D341Med (cell line): ENCODE data around the gene CSNK2A1.
"Not testable (repeated sequence)": the region's sequence is repeated elsewhere in the genome, so short reads cannot be mapped to it uniquely, and the experiment has no call there.

Source experiments
- DNase-seq: peaks from one replicate; pipeline ENCODE4 v3.0.0; 2012; ENCODE audit warnings: low spot score

The CSNK2A1 gene

DNA sequence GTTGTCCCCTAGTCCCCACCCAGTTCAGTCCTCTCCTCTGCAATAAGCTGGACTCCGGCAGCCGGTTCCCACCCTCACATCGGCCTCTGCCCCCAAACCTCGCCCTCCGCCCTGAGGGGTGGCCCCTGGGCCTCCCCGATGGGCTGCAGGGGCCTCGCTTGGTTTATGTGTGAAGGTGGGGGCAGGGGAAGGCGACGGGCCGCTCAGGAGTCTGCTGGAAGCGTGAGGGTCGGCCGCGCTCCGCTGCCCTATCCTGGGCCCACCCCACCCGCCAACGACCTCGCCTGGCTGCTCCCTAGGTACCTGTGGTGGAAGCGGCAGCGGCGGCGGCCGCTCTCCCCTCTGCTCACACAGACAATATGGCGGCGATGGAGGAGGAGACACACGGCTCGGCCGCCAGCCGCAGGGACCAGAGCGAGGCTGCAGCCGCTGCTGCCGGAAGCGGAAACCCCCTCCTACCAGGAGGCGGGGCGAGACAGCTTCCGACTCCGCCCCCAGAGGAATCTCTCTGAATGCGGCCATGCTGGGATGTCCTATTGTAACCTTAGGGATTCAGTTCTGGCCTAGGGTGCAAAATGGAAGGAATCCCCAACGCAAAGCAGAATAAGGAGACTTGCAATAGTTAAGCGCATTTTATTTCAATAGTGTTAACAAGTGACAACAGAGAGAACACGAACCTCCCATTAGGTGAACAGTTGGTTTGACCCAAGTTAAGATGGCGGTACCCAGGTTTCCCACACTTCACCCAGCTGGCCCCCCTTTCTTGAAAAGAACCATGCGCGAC lies at the start of gene CSNK2A1:
TSS of gene CSNK2A1 (minus strand) at position 422 of the 784 bp plus-strand sequence. CDS start 35,239 bp downstream, outside the sequence.
- peak; percentile 97 for DNase-seq

DNA sequence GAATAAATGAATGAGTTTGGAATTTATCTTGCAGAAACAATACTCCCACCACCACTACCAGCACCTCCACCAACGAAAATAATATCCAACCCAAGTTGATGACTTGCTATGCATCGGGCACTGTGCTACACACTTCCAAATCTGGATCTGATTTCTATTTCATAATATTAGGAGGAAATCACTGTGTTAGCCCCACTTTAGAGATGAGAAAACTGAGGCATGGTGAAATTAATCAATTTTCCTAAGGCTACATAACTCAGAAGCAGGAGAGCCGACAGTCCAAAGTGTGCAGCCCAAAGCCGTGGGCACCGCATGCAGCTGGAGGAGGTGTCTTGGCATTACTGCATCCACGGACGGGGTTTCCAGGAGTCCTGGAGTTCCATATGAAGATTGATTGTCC lies 48.9 kb upstream of the CSNK2A1 start:
- DNase-seq, result no peak

DNA sequence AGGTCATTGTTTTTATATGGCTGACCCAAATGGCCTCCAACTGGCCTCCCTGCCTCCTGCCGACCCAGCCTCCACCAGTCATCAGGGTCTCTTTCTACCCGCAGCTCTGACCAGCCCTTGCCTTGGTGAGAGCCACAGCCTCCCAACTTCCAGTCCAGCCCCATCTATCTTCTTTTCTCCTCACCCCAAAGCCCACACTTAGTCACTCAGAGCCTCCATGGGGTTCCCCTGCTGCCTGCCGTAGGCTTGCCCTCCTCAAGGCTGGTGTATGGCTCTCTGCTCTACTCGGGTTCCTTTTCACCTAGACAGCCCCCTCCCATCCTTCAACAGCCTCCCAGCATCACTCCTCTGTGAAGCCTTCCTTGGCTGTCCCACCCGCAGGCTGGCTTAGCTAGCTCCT lies 48.4 kb upstream of the CSNK2A1 start:
- DNase-seq, result no peak

DNA sequence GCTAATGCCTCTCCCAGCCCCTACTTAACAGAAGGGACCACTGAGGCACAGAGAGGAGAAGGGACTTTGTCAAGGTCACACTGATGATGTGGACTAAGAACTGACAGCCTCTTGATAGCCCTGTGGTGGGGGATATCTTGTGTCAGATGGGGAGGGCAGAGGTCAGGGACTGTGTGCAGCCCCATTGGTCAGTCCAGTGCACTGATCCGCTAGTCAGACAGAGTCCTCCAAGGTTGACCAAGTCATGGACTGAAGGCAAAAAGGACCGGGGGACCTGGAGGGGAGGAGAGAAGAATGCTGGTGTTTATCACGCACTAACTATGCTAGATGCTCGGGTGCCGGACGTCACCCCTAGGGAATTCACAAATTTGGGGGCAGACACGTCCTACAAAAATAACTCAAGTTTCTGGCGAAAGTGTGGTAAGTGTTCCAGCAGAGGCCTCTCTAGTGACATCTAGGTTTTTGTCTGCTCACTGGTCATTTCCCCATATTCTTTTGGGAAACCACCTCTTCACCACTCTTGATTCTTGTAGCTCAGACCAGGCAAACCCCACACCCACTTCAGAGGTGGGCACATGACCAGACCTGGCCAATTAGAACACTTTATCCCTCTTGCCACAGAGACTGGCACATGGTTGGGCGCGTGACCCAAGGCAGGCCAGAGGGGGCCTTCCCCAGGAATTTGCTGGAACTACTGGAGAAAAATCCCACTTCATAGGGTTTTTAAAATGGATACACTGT lies 45.5 kb upstream of the CSNK2A1 start:
- no peak for DNase-seq

DNA sequence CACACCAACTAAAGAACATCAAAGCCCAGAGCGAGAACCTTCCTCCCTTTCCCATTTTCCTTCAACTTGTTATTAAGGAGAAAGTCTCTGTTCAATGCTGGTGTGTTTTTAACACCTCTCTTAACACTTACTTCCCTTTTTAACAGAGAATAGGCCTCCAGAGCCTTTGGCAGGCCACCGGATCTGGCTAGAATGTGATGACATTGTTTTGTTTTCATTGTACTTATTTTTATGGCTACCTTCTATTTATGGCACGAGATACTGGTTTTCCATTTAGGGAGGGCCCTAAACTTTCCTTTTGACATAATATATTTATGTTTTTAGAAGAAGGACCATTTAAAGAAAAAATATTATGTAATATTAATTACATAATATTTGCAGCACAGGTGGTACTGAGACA lies 44.9 kb upstream of the CSNK2A1 start:
- DNase-seq, result no peak

DNA sequence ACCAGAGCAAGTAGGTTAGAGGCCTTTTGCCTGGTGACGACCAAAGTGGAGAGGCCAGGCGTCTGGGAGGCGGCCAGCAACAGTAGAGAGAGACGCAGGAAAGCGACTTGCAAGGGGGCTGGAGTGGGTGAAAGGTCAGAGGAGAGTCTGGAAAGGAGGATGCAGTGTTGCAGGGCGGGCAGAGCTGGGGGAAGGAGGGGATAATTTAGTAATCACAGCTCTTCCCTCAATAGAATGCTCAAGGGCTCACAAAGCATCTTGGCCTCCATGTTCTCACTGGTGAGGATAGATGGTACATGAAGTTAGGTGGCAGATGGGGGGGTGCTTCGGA lies 41.3 kb upstream of the CSNK2A1 start:
- DNase-seq, result no peak

DNA sequence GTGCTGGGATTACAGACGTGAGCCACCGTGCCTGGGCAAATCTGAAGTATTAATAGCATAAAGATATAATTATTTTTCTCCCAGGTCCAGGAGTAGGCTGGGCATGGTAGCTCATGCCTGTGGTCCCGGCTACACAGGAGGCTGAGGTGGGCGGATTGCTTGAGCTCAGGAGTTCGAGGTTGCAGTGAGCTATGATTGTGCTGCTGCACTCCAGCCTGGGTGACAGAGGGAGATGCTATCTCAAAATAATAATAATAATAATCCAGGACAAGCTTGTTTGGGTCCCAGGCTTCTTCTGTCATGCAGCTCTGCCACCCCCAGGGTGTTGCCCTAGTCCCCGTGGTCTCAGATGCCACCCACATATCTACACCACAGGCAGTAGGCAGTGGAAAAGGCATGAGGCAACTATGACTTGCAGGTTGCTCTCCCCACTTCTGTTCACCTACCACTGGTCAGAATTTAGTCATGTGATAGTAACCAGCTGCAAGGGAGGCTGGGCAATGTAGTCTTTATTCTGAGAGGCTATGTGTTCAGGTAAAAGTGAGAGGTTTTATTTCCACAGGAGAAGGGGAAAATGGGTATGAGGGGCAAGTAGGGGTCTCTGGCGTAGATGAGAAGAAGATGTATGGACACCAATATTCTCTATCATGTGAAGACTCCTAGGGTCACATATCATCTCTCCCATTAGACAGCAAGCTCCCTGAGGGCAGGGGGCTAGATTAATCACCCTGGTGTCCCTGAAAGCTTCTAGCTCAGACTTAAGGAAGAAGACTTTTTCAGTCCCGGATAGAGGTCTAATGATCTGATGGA lies 40.8 kb upstream of the CSNK2A1 start:
- DNase-seq, result no peak

DNA sequence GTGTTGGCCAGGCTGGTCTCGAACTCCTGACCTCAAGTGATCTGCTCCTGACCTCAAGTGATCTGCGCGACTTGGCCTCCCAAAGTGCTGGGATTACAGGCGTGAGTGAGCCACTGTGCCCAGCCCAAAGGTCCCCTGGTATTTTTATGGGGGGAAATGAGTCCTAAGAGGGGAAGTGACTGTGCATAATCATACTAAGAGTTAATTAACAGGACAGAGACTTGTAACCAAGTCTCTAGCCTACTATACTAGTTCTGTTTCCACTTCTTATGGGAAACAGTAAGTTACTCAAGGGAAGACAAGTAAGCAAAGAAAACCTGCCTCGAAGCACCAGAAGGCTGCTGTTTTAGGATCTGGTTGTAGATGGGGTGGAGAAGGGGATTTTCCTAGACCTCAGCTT lies 38.6 kb upstream of the CSNK2A1 start:
- DNase-seq, result no peak

DNA sequence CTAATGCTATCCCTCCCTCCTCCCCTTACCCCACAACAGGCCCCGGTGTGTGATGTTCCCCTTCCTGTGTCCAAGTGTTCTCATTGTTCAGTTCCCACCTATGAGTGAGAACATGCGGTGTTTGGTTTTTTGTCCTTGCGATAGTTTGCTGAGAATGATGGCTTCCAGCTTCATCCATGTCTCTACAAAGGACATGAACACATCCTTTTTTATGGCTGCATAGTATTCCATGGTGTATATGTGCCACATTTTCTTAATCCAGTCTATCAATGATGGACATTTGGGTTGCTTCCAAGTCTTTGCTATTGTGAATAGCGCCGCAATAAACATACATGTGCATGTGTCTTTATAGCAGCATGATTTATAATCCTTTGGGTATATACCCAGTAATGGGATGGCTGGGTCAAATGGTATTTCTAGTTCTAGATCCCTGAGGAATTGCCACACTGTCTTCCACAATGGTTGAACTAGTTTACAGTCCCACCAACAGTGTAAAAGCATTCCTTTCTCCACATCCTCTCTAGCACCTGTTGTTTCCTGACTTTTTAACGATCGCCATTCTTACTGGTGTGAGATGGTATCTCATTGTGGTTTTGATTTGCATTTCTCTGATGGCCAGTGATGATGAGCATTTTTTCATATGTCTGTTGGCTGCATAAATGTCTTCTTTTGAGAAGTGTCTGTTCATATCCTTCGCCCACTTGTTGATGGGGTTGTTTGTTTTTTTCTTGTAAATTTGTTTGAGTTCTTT lies 35.5 kb upstream of the CSNK2A1 start:
- not testable (repeated sequence) for DNase-seq

DNA sequence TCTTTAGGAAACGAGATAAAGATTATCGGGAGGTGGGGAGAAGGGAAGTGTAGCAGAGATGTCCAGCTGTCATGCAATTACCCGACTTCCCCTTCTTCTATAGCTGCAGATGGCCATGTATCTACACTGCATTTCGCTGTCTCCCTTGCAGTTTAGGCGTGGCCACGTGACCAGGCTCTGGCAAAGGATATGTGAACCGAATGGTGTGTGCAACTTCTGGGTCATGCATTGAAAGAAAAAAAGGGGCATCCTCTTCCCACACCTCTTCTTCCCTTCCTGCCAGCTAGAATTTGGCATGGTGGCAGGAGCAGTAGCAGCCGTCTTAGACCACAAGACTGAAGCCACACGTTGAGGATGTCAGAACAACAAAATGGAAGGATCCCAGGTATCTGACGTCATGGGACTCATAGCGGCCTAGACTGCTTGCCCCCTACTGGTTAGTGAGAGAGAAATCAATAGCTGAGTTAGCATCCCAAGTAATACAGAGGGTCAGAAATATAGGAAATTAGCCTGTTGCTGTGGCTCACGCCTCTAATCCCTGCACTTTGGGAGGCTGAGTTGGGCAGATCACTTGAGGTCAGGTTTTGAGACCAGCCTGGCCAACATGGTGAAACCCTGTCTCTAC lies 33.7 kb upstream of the CSNK2A1 start:
- DNase-seq, result no peak

DNA sequence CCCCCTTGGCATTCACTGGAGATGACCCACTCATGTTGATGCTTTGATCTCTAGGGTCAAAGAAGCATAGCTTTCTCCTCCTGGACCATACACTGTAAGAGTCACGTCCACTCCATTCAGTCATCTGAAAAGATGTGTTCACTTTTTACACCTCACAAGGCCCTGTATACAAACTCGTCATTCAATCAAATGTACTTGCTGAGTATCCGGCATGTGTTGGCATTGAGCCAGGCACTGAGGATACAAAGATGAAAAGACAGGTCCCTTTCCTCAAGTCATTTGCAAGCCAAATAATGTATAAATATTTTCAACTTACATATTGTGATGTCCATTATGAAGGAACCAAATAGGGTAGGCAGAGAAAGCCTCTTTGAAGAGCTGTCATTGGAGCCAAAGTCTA lies 32.6 kb upstream of the CSNK2A1 start:
- DNase-seq, result no peak

DNA sequence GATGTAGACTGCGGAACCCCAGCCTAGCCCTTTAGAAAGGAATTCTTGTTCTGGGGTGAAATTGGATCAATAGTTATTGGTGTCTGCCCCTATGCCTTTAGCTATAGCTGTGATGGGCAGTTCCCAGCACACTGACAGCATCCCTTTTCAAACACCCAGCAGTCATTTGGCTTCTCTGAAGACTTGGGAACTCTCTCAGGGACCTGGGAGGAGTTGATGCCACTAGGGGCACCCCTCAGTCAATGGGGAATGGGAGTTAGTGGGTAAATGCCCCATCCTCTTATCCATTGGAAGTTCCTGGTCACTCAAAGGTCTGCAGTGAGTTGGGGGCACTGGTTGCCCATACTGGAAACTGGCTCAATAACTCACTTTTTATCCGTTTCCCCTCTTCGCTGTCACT lies 31.6 kb upstream of the CSNK2A1 start:
- no peak for DNase-seq

DNA sequence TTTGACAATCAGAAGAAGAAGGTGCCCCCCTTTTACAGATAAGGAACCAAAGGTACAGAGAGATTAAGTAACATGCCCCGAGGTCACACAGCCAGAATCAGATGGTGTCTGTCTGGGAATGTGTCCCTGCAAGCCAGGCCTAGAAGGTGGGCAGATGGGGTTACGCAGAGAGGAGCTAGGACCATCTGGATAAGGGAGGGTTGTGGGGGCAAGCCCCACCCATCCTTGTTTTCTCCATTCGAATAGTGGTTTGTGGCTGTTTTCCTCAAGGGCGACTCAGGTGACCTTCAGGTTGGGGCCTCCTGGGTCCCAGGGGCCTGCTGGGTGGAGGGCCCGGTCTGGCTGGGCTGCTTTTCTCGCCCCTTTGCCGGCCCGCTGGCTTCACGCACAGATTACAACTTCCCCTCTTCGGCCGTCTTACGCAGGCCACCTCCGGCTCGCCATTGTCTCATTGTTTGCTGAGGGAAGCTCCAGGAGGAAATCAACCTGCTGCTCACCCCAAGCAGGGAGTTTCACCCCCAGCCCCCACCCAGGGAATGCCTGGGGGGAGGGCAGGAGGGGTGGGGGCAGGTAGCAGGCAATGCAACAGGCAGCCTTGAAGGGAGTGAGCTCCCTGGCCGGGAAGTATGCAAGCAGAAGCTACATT lies 30.8 kb upstream of the CSNK2A1 start:
- DNase-seq, result no peak

DNA sequence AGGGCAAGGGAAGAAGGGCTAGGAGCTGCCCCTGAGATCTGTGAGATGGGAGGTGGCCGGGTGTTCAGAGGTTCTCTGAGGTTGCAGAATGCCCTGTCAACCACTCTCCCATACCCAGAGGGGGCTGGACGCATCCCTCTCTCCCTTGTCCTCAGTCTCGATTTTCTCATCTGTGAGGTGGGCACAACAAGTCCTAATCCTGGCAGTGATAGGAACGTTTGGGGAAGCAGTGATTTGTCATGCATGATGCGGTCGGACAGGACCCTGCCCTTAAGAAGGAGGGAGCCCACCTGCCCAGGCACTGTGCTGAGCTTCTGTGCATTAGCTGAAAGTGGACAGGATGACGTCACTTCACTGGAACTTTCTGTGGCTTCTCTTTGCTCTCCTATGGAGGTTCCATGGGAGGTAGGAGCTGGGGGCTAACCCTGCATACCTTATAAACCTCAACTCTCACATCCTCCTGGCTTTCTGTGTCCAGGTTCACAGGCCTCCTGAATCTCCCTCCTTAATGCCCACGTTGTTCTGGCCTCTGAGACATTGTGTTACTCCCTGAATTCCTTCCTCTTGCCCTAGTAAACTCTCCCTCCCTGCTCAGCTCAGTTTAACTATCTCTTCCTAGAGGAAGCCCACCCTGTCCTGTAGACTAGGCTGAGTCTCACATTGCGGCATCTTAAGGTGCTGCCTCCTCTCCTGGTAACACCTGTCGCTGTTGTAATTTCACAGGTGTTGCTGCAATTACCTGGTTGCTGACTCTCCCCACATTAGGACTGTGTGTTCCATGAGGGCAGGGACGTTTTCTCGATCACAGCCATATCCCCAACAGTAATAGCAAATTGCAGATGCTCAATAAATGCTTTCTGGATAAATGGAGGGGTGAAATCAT lies 30.1 kb upstream of the CSNK2A1 start:
- DNase-seq, result no peak

DNA sequence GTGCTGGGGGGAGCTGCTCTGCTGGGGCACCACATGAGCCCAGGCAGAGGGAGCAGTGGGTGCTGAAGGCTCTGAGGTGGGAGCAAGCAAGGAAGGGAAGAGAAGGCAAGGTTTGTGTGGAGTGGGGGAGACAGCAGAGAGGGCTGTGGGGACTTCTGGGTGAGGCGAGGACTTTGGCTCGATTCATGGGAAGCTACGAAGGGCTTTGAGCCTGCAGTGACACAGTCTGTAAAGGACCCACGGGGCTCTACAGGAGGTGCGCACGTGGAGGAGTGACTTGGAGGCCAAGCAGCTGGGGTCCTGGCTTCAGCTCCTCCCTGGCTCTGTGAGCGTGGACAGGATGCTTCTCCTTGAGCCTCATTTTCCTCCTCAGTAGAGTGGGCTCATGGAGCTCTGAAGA lies 29.1 kb upstream of the CSNK2A1 start:
- DNase-seq, result no peak

DNA sequence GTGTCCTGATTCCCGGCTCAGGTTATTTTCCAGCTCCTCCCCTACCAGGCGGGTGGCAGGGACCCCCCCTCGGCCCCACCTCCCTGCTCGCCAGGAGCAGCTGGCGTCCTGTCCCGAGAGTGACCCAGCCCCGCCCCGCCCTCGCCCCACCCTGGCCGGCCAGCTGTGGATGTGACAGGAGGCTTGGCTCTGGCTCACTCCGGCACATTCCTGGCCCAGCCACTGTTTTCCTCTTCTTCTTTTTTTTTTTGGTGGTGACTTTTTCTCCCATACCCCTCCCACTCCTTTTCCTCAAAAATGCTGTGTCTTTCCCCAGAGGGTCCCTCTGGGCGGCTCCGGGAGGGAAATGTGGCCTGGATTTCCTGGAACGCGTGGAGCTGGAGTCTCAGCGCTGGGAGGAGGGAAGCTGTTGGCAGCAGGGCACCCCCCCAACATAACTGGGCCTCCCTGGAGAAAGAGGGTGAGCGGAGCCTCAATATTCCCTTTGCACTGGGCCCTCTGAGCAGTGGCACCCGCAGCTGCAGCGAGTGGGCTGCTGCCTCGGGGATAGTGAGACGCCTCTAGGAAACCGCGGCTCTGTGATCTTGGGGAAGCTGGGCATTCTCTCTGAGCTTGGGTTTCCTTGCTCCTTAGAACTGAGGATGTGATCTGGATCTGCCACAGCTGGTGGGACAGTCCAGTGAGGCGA lies 28.3 kb upstream of the CSNK2A1 start:
- peak; percentile 66 for DNase-seq

DNA sequence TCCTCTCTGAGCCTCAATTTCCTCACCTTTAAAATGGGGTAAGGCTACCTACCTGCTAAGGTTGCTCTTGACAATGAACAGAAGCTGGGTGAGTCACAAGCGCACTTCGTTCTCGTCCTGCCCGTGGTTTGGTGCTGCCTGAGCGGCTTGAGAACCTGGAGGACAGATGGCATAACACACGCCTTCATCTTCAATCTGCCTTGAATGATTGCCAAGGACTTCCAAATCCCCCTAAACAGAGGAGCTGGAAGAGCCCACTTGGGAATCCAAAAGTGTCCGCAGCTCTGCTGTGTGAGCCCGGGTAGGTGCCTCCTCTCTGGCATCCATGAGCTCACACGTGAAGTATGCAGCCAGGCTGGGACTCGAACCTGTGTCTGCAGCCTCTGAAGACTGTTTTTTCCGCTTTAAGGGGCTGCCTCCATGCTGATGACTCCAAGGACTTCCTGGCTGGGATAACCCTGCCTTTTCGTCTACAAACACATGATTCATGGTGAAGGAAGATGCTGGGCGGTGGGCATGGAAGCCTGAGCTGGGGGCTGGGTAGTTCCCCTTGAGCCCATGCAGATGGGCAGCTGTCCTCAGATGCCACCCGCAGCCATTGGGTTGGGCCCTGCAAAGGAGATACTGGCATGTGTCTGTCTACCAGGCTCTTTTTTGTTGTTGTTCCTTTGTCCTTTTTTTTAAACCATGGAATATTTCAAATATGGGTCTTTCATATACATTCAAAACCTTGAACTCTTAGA lies 25.3 kb upstream of the CSNK2A1 start:
- DNase-seq, result peak; percentile 82

DNA sequence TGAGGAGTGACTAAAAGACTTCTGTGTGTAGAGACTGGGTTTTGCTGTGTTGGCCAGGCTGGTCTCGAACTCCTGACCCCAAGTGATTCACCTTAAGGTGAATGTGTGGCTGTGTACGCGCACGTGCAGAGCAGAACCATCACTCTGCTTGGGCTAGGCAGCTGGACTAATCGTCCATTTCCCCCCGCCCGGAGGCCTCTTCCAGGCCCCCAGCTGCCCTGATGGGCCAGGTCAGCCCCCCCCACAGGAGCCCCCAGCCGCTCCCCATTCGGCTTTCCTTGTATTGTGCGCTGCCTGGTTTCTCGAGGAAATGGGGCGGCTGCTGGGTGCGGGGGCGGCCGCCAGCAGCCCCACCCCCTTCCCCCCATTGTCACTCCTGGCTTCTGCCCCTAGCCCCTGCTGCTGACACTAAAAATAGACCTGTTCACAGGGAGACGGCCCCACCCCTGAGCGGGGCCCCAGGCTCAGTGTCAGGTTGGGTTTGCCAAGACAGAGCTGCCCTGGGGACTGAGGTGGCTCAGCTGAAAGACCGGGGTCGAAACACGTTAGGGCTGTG lies 24.6 kb upstream of the CSNK2A1 start:
- DNase-seq, result peak; percentile 74
